GM21360 (cell line): Measurements from ENCODE around the gene ARHGAP6.
"Not testable (repeated sequence)": the region's sequence is repeated elsewhere in the genome, so short reads cannot be mapped to it uniquely, and the experiment has no call there.

Source experiments
- ATAC-seq: cut with Tn5 transposase; IDR thresholded peaks from one replicate; pipeline ENCODE4 v1.9.1; 2021; ENCODE audit warnings: mild to moderate bottlenecking, moderate library complexity; ENCODE audit not compliant: unreplicated experiment

ARHGAP6 gene

DNA sequence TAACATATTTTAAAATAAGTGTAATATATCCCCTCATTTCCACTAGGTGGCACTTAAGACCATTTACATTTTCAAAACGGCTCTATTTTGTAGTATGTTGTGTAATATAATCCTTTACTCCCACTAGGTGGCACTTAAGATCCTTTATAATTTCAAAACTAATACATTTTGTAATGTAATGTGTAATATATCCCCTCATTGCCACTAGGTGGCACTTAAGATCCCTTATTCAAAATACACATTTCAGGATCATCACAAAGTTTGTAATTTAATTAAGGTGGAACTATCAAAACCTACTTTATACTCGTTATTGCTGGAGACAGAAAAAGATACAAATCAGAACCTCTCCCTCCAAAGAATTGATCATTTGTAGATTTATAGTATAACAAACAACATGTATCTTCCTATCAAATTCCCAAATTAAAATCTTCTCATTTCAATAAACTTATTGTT, 132.5 kb downstream of the ARHGAP6 start:
- peak; percentile 95 for ATAC-seq

DNA sequence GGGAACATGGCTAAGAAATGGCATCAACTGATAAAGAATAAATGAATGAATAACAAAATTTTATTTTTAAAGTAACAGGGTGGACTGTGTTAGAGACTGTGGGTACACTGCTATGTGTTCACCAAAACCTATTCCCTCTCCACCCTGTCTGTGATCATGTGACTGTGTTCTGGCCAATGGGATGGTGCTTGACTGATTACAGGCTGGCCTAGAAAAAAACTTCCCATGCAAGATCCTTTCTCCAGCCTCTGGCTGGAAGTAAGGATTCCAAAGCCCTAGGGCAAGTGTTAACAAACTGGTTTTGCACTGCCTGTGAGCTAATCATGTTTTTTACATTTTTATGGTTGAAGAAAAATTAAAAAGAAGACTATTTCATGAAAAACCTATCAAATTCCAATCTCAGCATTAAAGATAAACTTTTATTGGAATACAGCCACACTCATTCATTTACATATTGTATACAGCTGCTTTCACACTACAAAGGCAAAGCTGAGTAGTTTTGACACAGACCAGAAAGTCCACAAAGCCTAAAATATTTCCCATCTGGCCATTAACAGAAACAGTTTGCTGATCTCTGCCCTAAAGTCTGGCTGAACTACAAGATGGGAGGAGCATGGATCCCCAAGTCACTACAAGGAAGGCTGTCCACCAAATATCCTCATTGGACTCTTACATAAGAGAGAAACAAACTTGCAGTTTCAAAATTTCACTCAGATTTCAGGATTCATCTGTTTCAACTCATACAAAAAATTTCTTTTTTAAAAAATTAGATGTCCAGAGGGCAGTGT, 133.2 kb downstream of the ARHGAP6 start:
- no peak for ATAC-seq

DNA sequence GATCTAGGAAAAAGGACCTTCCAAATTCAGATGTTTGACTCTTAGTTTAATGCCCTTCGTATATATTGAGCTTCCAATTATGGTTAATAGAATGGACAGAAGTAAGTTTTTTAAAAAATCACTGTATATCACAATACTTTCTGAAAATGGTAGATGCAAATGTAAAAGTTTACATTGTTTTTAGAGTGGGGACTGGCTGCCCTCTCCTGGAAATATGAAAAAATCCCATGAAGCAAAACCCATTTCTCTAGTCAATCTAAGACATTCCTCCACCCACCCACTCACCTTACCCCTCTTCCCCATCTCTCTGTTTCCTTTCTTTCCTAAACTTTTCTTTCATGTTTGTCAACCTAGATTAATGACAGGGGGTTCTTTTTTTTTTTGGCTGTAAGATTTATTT, 134.5 kb downstream of the ARHGAP6 start:
- ATAC-seq = no peak

DNA sequence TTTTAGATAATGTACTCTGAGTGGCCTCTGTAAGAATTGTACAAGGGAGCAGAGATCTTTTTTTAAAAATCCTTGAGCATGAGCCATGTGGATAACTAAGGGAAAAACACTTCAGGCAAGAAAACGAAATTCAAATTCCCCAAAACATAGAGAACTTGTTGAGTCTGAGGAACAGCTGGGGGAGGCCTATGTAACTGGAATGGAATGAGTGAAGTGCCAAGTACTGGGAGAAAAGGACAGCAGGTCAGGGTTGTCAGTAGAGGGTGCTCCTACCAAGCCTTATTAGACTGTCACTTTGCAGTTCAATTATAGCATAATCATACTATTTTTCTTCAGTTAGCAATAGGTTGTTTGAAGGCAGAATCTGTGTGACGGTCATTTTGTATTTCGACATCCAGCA, 135.1 kb downstream of the ARHGAP6 start:
- no peak for ATAC-seq

DNA sequence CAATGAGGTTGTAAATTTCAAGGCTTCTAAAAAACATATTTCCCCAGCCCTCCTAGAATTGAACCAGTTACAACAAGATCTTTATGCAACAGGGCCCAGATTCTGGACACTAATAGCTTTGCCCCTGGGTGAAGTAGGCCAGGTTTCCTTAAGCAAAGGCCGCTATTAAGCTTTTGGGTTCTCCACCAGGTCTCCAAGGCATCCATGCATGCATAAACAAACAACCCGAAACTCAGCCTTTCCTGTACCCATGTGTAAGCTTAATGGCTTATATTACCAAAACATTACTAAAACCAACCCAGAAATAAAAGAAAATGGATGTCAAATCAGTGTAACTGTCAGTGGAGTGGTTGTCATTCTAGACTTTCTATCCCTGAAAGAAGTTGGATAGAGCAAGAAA, 137.1 kb downstream of the ARHGAP6 start:
- ATAC-seq = no peak

DNA sequence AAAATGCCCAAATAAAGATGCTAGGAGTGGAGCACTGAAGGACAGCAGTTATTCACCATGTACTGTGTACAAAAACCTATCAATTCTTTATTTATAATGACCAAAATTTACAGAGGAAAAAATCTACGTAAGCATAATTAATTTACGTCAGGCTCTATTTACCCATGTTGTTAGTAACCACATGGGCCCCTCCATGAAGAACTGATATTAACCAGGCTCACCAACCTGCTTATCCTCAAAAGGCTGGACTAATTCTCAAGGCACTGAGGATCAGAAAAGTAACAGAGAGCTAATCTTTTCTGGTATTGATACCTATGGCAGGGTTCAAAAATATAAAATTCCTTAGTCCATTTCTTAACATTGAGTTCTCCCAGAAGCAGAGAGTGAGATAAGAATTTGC, 140.0 kb downstream of the ARHGAP6 start:
- ATAC-seq = no peak

DNA sequence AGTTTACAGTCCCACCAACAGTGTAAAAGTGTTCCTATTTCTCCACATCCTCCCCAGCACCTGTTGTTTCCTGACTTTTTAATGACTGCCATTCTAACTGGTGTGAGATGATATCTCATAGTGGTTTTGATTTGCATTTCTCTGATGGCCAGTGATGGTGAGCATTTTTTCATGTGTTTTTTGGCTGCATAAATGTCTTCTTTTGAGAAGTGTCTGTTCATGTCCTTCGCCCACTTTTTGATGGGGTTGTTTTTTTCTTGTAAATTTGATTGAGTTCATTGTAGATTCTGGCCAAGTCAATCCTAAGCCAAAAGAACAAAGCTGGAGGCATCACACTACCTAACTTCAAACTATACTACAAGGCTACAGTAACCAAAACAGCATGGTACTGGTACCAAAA, 146.5 kb downstream of the ARHGAP6 start:
- ATAC-seq = not testable (repeated sequence)

DNA sequence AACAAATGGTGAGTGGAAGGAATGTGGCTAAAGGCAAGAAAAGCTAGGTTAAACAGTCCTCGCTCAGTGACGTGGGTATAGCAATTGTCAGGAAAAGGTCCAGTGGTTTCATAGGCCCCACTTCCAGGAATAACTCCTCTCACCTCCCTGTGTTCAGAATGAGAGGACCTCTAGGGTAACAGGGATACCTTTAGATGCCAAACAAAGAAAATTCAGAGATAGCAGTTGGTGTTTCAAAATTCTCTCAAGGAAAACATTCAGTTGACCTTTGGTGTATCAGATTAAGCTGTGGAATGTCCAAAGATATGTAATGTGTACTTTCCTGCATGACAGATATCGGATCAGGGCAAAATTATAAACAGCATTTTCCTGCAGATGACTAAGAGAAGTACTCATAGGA, 155.9 kb downstream of the ARHGAP6 start:
- ATAC-seq = no peak

DNA sequence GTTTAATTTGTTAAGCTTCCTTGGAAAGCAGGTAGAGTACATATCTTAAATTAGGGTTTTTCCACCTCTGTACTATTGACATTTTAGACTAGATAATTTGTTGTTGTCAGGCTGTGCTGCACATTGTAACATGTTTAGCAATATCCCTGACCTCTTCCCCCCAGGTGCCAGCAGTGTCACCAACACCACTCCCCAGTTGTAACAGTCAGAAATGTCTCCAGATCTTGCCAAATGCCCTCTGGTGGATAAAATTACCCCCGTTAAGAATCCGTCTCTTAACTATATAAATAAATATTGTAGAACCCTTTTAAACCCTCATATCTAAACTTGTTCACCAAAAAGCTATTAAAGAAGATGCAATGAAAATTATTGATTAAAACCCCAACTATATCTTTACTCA, 161.5 kb downstream of the ARHGAP6 start:
- ATAC-seq = no peak

DNA sequence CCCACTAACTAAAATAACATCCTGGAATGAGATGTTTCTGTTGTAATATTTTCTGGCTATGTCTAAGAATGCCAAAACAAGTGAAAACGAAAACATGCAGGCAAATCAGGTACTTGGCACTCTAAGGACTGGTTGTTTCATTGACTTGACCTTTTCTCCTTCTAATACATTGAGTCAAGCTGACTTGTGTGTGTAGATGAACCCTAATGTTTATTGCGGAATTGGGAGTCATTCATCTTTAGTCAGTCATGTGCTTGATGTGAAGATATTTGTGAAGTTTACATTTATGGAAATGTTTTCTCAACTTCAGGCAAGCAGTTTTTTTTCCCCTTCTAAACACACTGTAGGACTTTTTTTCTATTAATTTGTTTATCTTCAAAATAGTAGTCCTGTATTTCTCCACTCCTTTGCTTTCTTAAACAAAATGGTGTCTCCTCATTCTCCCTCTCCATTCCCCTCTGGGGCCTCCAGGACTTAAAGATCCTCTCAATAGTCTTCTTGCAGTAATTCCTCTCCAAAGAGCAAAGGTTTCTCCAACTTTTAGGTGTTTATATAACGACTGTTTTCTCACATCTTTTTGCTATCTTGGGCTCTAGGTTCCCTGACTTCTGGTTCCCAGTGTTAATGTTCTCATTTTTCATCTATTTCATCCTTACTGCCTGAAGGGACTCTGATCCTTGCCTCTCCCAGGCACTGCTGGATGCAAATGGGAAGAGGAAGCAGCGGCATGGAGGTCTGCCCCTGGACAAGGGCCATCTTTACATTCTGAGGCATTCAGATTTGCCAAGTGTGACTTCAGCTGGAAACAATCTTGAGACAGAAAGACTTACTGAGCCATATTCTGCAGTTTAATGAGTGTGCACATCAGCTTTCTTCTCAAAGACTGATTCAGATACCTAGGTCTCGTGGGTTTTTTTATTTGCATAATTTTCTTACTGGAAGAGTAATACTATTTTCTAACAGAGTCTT, 166.4 kb downstream of the ARHGAP6 start:
- no peak for ATAC-seq

DNA sequence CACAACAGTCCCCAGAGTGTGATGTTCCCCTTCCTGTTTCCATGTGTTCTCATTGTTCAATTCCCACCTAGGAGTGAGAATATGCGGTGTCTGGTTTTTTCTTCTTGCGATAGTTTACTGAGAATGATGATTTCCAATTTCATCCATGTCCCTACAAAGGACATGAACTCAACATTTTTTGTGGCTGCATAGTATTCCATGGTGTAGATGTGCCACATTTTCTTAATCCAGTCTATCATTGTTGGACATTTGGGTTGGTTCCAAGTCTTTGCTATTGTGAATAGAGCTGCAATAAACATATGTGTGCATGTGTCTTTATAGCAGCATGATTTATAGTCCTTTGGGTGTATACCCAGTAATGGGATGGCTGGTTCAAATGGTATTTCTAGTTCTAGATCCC, 174.3 kb downstream of the ARHGAP6 start:
- not testable (repeated sequence) for ATAC-seq

DNA sequence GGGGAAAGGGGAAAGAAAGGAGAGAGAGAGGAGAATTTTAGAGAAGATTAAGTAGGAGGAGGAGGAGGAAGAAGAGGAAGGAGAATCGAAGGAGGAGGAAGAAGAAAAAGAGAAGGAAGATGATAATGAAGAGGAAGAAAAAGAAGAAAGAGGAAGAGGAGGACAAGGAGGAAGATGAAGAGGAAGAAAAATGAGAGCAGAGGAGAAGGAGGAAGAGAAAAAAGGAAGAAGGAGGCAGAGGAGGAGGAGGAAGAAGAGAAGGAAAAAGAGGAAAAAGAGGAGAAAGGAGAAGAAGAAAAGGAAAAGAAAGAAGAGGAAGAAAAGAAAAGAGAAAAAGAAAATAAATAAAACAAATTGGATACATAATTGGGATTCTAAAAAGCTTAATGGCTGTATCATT, 181.4 kb downstream of the ARHGAP6 start:
- no peak for ATAC-seq

DNA sequence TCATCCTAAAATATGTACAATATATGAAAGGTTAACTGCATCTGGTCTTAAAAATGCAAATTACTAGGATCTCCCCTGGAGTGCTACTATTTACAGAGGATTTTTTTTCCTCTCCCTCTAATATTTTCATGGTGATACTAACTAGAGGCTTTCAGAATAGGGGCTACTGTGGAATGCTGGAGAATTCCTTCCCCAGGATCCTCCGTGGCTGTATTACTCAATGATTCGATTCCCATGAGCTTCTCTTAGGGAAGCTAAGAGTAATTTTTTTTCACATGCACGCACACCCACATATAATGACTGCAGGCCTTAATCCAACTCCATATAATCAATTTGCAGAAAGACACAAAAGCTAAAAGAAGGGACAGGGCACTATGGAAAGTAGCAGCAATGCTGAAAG, 184.7 kb downstream of the ARHGAP6 start:
- no peak for ATAC-seq

DNA sequence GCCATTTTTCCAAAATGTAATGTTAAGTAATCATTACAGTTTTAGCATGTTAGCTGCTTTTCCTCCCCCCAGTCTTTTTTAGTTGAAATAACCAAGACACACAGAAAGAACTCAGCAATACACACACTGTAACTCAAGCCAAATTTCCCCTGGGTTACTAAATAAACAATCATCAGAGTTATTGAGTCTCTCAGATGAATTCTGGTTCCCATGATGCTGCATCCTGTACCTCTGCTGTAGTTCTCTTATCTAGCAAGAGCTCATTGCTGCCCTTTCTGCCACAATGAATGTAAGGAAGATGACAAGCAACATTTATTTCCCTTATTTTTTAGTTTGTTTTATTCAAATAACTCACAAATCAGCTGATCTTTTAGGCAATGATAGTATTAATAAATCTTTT, 185.1 kb downstream of the ARHGAP6 start:
- no peak for ATAC-seq

DNA sequence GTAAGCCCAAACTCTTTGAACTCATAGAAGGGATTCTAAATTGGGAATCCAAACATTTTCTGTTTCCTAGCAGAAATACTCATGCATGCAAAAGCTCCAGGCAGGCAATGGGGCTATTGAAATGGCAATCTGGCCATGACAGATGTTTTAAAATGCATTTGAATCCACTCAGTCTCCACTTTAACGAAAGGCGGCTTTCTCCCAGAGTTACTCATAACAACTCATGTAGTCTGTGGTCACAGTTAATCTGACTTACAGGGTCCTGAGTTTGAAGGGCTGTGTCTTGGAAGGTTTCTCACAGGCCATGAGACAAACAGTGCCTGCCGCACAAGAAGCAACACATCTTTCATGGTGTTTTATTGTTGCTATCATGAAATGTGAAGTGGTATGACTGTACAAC, 186.8 kb downstream of the ARHGAP6 start:
- ATAC-seq = no peak

DNA sequence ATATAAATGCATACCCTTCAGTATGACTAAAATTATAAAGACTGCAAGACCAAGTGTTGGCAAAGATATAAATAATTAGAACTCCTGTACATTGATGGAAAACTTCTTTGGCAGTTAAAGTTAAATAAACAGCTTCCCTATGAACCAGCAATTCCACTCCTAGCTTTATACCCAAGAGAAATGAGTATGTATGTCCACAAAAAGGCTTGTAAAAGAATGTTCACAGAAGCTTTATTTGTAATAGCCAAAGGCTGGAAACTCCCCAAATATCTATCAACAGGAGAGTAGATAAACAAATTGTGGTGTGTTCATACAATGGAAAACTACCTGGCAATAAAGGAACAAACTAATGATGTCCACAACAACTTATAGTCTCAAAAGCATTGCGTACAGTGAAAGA, 187.7 kb downstream of the ARHGAP6 start:
- ATAC-seq = no peak

DNA sequence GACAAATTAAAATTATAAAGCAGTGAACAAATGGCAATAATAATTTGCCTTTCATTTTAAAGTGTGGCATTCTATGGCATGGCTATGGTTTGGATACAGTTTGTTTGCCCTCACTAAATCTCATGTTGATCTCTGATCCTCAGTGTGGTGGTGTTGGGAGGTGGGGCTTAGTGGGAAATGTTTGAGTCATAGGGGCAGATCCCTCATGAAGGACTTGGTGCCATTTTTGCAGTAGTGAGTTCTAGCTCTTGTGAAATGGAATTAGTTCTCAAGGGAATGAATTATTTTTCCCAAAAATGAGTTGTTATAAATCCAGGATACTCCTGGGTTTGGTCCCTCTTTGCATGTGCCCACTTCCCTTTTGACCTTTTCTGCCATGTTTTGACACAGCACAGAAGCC, 191.1 kb downstream of the ARHGAP6 start:
- no peak for ATAC-seq

DNA sequence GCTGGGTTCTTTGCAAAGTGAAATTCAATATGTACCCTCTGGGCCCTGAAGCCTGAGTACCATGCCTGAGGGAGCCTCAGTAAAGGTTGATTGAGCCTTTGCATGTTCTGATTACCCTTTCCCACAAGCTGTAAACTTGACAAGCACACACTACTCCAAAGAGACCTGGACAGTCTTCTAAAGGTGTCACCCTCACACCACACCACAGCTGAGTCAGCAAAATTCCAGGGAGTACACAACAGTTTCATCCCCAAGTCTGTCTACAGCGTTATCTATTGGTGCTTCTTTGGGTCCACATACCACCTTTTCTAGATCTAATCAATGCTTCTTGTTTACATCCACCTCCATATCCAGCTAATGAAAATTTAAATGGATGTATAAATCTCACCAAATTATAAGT, 191.7 kb downstream of the ARHGAP6 start:
- ATAC-seq = no peak

DNA sequence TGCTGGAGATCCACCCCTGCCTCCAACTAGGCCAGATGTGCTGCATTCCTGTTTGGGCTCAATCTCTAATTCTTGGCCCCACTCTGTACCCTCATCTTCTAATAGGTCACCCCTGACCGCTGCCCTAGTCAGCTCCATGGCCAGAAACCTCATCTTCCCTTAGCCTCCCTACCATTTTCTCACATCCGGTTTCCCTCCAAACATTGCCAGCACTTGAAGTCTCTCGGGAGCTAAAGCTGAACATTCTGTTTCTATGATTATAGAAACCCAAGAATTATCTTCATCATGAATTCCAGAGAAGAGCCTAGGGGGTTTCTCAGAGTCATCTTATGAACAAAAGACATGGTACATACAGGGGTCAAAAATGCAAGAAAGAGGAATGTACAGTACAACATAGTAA, 192.8 kb downstream of the ARHGAP6 start:
- no peak for ATAC-seq

DNA sequence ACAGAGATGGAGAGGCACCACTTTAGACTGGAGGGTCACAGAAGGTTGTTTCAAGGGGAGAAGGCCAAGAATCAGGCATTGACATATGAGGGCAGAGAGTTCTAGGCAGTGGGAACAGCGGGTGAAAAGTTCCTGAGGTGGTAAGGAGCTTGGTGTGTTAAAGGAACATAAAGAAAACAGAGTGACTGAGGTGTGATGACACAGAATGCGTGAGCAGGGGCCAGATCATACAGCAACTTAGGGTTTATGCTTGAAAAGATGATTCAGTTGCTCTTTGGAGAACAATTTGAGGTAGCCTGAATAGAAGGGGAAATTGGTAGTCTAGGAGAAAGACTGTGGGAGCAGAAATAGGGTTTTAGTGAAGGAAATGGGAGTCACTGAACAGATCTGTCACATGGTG, 193.3 kb downstream of the ARHGAP6 start:
- ATAC-seq = no peak

DNA sequence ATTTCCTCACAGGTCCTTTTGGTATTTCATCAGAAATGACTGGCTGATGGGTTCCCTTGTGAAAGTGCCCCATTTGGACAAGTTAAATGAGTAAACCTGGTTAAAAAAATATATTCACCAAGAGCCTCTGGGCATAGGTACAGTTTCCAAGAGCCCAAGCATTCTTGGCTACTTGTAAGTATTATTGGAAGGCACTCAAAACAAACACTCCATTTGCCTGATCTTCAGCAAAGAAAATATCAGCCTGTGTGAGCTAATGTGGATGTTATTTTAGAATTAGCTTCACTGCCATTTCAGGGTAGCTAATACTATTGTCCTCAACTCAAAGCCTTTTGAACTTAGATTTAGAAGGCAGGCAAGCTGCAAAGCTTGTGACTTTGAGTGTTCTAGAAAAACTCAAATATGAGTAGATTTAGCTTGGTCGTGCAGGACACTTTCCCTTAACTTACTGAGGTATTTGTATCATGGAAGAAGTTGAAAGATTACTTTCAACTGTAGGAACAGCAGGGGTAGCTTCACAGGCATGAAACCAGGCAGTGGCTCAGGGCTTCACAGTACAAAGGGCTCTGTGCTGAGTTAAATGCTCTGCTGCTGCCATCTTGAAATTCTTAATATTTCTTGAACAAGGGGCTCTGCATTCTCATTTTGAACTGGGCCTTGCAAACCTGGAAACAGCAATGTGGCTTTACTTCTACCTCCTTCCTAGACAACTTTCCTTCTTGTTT, 195.3 kb downstream of the ARHGAP6 start:
- ATAC-seq = no peak
